Caco-2 (cell line): ENCODE measurements around the gene NINJ2. TPM values are rescaled to one million over a fixed set of nuclear protein-coding genes. Genes with fewer than 3 reads are reported as not detected.
"Not testable (repeated sequence)": the region's sequence is repeated elsewhere in the genome, so short reads cannot be mapped to it uniquely, and the experiment has no call there.

Experiments used
- BruUV-seq: library from RNA; stranded (reverse); fragments of 400-500 nt; replicated peaks from 2 replicates; lab custom pipeline; 2021; lab: Mats Ljungman, UMichigan
- CTCF ChIA-PET: fragments of 300-600 bp; sonication (Branson Sonifier 250); formaldehyde crosslinking; loops from one replicate; lab custom pipeline; 2022; ENCODE audit warnings: antibody characterized with exemption; lab: Charles Lee
- POLR2A ChIA-PET: fragments of 300-600 bp; sonication (Branson Sonifier 250); formaldehyde crosslinking; loops from one replicate; lab custom pipeline; 2022; ENCODE audit warnings: antibody characterized with exemption; lab: Charles Lee
- DNase-seq, 2 experiments: peaks; one replicate each; pipeline versions ENCODE4 v3.0.0 to v3.0.0-alpha.2; 2020 to 2022
- H3K27me3 ChIP-seq: replicated peaks from 2 replicates; pipeline ENCODE4 v1.6.0; 2011; ENCODE audit warnings: low read length; ENCODE audit not compliant: control insufficient read depth, insufficient read depth
- H3K36me3 ChIP-seq: 2 replicates; pipeline ENCODE4 v1.5.1; 2011; ENCODE audit warnings: low read length; ENCODE audit not compliant: control insufficient read depth, insufficient read depth
- H3K4me1 ChIP-seq: fragments of 250-450 bp; sonication (Bioruptor Pico); 2 replicates; pipeline ENCODE4 v1.5.1; 2020; ENCODE audit warnings: mild to moderate bottlenecking
- H3K4me3 ChIP-seq: 2 replicates; pipeline ENCODE4 v1.5.1; 2011; ENCODE audit warnings: low read depth, mild to moderate bottlenecking, control low read depth, low read length
- H3K9me3 ChIP-seq: fragments of 250-450 bp; sonication (Bioruptor Pico); 2 replicates; pipeline ENCODE4 v1.5.1; 2020; ENCODE audit warnings: mild to moderate bottlenecking, moderate library complexity
- H3K27ac Mint-ChIP-seq: one replicate; pipeline ENCODE4 v1.8.0; 2022; ENCODE audit warnings: mixed read lengths; ENCODE audit not compliant: unreplicated experiment
- H3K27me3 Mint-ChIP-seq: one replicate; pipeline ENCODE4 v1.8.0; 2022; ENCODE audit warnings: mixed read lengths; ENCODE audit not compliant: insufficient read depth, unreplicated experiment
- H3K36me3 Mint-ChIP-seq: one replicate; pipeline ENCODE4 v1.8.0; 2022; ENCODE audit warnings: mild to moderate bottlenecking, mixed read lengths; ENCODE audit not compliant: insufficient read depth, unreplicated experiment
- H3K4me1 Mint-ChIP-seq: one replicate; pipeline ENCODE4 v1.8.0; 2022; ENCODE audit warnings: low read depth, mixed read lengths; ENCODE audit not compliant: unreplicated experiment
- H3K4me3 Mint-ChIP-seq: one replicate; pipeline ENCODE4 v1.8.0; 2022; ENCODE audit warnings: mild to moderate bottlenecking, moderate library complexity, mixed read lengths; ENCODE audit not compliant: unreplicated experiment
- H3K9me3 Mint-ChIP-seq: one replicate; pipeline ENCODE4 v1.8.0; 2022; ENCODE audit warnings: mixed read lengths; ENCODE audit not compliant: unreplicated experiment
- CTCF ChIP-seq, 2 experiments: fragments of 200-600 bp in 1 of 2; IDR thresholded peaks; 1 replicate in 1 of 2; 2 replicates in 1 of 2; pipeline versions ENCODE4 v1.5.1 to v1.8.0; 2011 to 2022; ENCODE audit warnings: antibody characterized with exemption in 1 of 2, control low read depth in 1 of 2, inconsistent platforms in 1 of 2, low read depth in 1 of 2, low read length in 1 of 2, mild to moderate bottlenecking in 1 of 2, moderate library complexity in 1 of 2; ENCODE audit not compliant: insufficient read depth in 1 of 2, severe bottlenecking in 1 of 2, unreplicated experiment in 1 of 2
- intact Hi-C: fragments of 100-400 bp; cut with micrococcal nuclease; formaldehyde crosslinking; loops from one replicate; pipeline ENCODE4 v1.10.0; 2022; ENCODE audit not compliant: unreplicated experiment
- total RNA-seq: library from RNA; stranded (reverse); gene quantifications from 2 replicates; pipeline ENCODE4 v1.2.3, GENCODE V29; 2022

NINJ2 gene
- total RNA-seq, 1 experiment from 2014 or later: 7.0 TPM

GRCh38 chr12:701896-702539, 38.8 kb upstream of the NINJ2 start:
- H3K36me3 ChIP-seq: no peaks in the 10 kb centered on the region
- no peak for TF ChIP-seq CTCF (IDR thresholded peaks at IDR 0.05; ENCODE audit: insufficient read depth in 1 of 2, low read depth in 1 of 2, low read length in 1 of 2, severe bottlenecking in 1 of 2, unreplicated experiment in 1 of 2)
- H3K9me3 Mint-ChIP-seq: peaks cover 27% of the 10 kb centered on the region
- no peaks in the 10 kb centered on the region for H3K36me3 Mint-ChIP-seq
- no peak overlapping the region for H3K27ac Mint-ChIP-seq
- CTCF ChIA-PET: no interaction called here
- no TSS peak for BruUV-seq
- H3K27me3 Mint-ChIP-seq: no peaks in the 10 kb centered on the region
- H3K9me3 ChIP-seq: peaks cover 21% of the 10 kb centered on the region
- POLR2A ChIA-PET: no interaction called here
- no peaks in the 10 kb centered on the region for H3K27me3 ChIP-seq
- no peak overlapping the region for H3K4me3 ChIP-seq
- no peaks in the 10 kb centered on the region for H3K4me1 Mint-ChIP-seq
- intact Hi-C loops: no loop called here
- no peak overlapping the region for H3K4me3 Mint-ChIP-seq
- H3K4me1 ChIP-seq: no peaks in the 10 kb centered on the region
- no peak for DNase-seq

GRCh38 chr12:700016-700415, 36.8 kb upstream of the NINJ2 start:
- TF ChIP-seq CTCF (IDR thresholded peaks at IDR 0.05; ENCODE audit: insufficient read depth in 1 of 2, low read depth in 1 of 2, low read length in 1 of 2, severe bottlenecking in 1 of 2, unreplicated experiment in 1 of 2): no peak
- ChIA-PET POLR2A (no interaction called here), CTCF (no interaction called here)
- DNase-seq: no peak
- Histone ChIP-seq H3K4me1 (no peaks in the 10 kb centered on the region), H3K36me3 (no peaks in the 10 kb centered on the region), H3K27me3 (no peaks in the 10 kb centered on the region), H3K9me3 (peaks cover 23% of the 10 kb centered on the region), H3K4me3 (no peak overlapping the region)
- H3K9me3 Mint-ChIP-seq: peaks cover 43% of the 10 kb centered on the region
- no peak overlapping the region for H3K4me3 Mint-ChIP-seq
- no peaks in the 10 kb centered on the region for H3K27me3 Mint-ChIP-seq
- H3K27ac Mint-ChIP-seq: no peak overlapping the region
- BruUV-seq: no TSS peak
- peaks cover 2% of the 10 kb centered on the region for H3K4me1 Mint-ChIP-seq
- no peaks in the 10 kb centered on the region for H3K36me3 Mint-ChIP-seq
- intact Hi-C loops: no loop called here

GRCh38 chr12:698222-698621, 35.0 kb upstream of the NINJ2 start:
- H3K36me3 ChIP-seq, H3K27me3 Mint-ChIP-seq, H3K27ac Mint-ChIP-seq, H3K4me3 Mint-ChIP-seq, H3K36me3 Mint-ChIP-seq, H3K4me1 Mint-ChIP-seq, DNase-seq, POLR2A ChIA-PET, BruUV-seq, intact Hi-C loops, H3K27me3 ChIP-seq, CTCF ChIA-PET, H3K4me1 ChIP-seq, H3K4me3 ChIP-seq: not testable (repeated sequence)
- H3K9me3 Mint-ChIP-seq: peaks cover 49% of the 10 kb centered on the region
- H3K9me3 ChIP-seq: peaks cover 23% of the 10 kb centered on the region
